HCT116 (cell line): Measurements from ENCODE around the gene MFRP.

Experiments
- CBX3 ChIP-seq: IDR thresholded peaks from 2 replicates; pipeline ENCODE4 v1.6.1; 2012; ENCODE audit warnings: low read depth
- CTCF ChIP-seq, 3 experiments: fragments of 200-600 bp in 1 of 3; sonication (generic) in 1 of 3; IDR thresholded peaks in 2 of 3; conservative IDR thresholded peaks in 1 of 3; 2 replicates each; pipeline ENCODE4 v1.5.1; 2012 to 2017; ENCODE audit warnings: low read depth in 2 of 3, low read length in 2 of 3, antibody characterized with exemption in 1 of 3, borderline replicate concordance in 1 of 3, control low read depth in 1 of 3, mild to moderate bottlenecking in 1 of 3, mixed read lengths in 1 of 3, mixed run types in 1 of 3, moderate library complexity in 1 of 3; ENCODE audit not compliant: insufficient read depth in 1 of 3
- EZH2 ChIP-seq: fragments of 200-600 bp; sonication (generic); IDR thresholded peaks from 2 replicates; pipeline ENCODE4 v1.6.1; 2017; ENCODE audit warnings: antibody characterized with exemption, mixed run types
- POLR2A ChIP-seq: IDR thresholded peaks from 2 replicates; pipeline ENCODE4 v1.7.0; 2011; ENCODE audit warnings: borderline replicate concordance; ENCODE audit not compliant: insufficient read depth, insufficient read length; ENCODE audit errors: extremely low read depth
- POLR2AphosphoS5 ChIP-seq: IDR thresholded peaks from 2 replicates; pipeline ENCODE4 v1.6.1; 2011; ENCODE audit warnings: mild to moderate bottlenecking, low read depth, low read length, moderate library complexity
- RAD21 ChIP-seq: IDR thresholded peaks from 2 replicates; pipeline ENCODE4 v1.6.1; 2012; ENCODE audit warnings: low read depth, mild to moderate bottlenecking
- SP1 ChIP-seq: IDR thresholded peaks from 2 replicates; pipeline ENCODE4 v1.6.1; 2012; ENCODE audit warnings: low read depth
- ZBTB33 ChIP-seq: IDR thresholded peaks from 2 replicates; pipeline ENCODE4 v1.6.1; 2011; ENCODE audit warnings: mild to moderate bottlenecking, low read length, moderate library complexity; ENCODE audit not compliant: insufficient replicate concordance; ENCODE audit errors: extremely low read depth

GRCh38 chr11:119295178-119295577, 51.3 kb downstream of the MFRP start:
- TF ChIP-seq POLR2A: no peak
- peak in 2 of 3 experiments; percentile 28 to 31; a peak in 2 of 6 replicates for TF ChIP-seq CTCF (IDR thresholded peaks at IDR 0.05 in 2 of 3, conservative IDR thresholded peaks at IDR 0.05 in 1 of 3; ENCODE audit: borderline replicate concordance in 1 of 3, insufficient read depth in 1 of 3, low read depth in 2 of 3, low read length in 2 of 3)
- no peak for TF ChIP-seq POLR2AphosphoS5
- TF ChIP-seq RAD21: peak; percentile 52
- no peak for TF ChIP-seq SP1
- no peak for TF ChIP-seq EZH2
- TF ChIP-seq CBX3: no peak
- TF ChIP-seq ZBTB33: no peak
